ENCODE data around the gene OPTC.

DNA sequence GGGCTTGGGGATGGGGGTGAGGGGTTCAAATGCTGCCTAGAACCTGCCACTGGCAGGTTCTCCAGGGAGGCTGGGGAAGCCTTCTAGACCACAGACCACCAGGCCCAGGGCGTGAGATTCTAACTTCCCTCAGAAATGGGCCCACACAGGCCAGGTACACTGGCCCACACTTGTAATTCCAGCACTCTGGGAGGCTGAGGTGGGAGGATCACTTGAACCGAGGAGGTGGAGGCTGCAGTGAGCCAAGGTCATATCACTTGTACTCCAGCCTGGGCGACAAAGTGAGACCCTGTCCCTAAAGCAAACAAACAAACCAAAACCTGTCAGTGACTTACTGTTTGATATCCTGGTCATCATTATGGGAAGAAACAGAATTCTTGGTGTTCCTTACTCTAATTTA is 31.7 kb downstream of the OPTC start:
- TF ChIP-seq, protein P1, sequence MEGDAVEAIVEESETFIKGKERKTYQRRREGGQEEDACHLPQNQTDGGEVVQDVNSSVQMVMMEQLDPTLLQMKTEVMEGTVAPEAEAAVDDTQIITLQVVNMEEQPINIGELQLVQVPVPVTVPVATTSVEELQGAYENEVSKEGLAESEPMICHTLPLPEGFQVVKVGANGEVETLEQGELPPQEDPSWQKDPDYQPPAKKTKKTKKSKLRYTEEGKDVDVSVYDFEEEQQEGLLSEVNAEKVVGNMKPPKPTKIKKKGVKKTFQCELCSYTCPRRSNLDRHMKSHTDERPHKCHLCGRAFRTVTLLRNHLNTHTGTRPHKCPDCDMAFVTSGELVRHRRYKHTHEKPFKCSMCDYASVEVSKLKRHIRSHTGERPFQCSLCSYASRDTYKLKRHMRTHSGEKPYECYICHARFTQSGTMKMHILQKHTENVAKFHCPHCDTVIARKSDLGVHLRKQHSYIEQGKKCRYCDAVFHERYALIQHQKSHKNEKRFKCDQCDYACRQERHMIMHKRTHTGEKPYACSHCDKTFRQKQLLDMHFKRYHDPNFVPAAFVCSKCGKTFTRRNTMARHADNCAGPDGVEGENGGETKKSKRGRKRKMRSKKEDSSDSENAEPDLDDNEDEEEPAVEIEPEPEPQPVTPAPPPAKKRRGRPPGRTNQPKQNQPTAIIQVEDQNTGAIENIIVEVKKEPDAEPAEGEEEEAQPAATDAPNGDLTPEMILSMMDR (IDR thresholded peaks at IDR 0.05; ENCODE audit: insufficient read depth, low read length, poor library complexity, severe bottlenecking), result no peak
- no peak for TF ChIP-seq EZH2phosphoT487 (conservative IDR thresholded peaks at IDR 0.05; ENCODE audit: low read length)

Measured in SU-DHL-6 (cell line).